Neutrophil (primary cell): ENCODE results near the gene CD80.

ENCODE experiments used
- H3K27ac ChIP-seq: fragments of 200-600 bp; sonication (generic); 2 replicates; pipeline ENCODE4 v1.5.1; 2016; ENCODE audit warnings: mild to moderate bottlenecking, moderate library complexity
- H3K27me3 ChIP-seq: fragments of 200-600 bp; sonication (generic); 2 replicates; pipeline ENCODE4 v1.6.0; 2016; ENCODE audit warnings: mild to moderate bottlenecking
- H3K36me3 ChIP-seq: fragments of 200-600 bp; sonication (generic); 2 replicates; pipeline ENCODE4 v1.5.1; 2017
- H3K4me1 ChIP-seq, 2 experiments: fragments of 200-600 bp in 1 of 2; sonication (generic) in 1 of 2; 1 replicate in 1 of 2; 2 replicates in 1 of 2; pipeline versions ENCODE4 v1.5.1 to v1.6.1; 2013 to 2016; ENCODE audit warnings: low read depth in 1 of 2, low read length in 1 of 2, mild to moderate bottlenecking in 1 of 2, moderate library complexity in 1 of 2; ENCODE audit not compliant: control insufficient read depth in 1 of 2, insufficient read depth in 1 of 2
- H3K4me3 ChIP-seq, 2 experiments: fragments of 200-600 bp in 1 of 2; sonication (generic) in 1 of 2; 1 replicate in 1 of 2; 2 replicates in 1 of 2; pipeline ENCODE4 v1.5.1; 2013 to 2016; ENCODE audit warnings: low read depth in 1 of 2, low read length in 1 of 2, mild to moderate bottlenecking in 1 of 2, moderate library complexity in 1 of 2
- H3K9me3 ChIP-seq: fragments of 200-600 bp; sonication (generic); 2 replicates; pipeline ENCODE4 v1.5.1; 2016
- TF ChIP-seq, protein P1 (sequence below): fragments of 200-600 bp; sonication (generic); IDR thresholded peaks from 2 replicates; pipeline ENCODE4 v1.5.1; 2016; ENCODE audit warnings: antibody characterized with exemption

Gene CD80

DNA sequence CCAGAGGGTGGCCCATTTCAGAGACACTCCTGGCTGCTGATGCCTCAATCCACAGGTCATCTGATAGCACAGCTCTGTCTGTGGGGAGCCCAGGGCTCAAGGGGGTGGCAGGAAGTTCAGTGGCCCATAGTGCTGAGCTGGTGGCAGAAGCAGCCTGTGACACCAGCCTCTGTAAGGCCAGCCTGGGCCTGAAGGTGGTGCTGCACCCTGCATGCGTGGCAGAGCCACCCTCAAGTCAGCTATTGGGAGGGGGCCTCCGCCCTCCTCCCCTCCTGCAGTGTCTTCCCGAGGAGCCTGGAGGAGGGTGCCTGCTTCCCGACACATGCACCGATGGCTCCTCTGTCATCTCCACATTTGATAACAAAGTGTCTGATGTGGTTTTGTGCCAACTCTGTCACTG, 41.3 kb upstream of the CD80 start:
- no peaks in the 10 kb centered on the region for H3K27me3 ChIP-seq
- no peaks in the 10 kb centered on the region for H3K9me3 ChIP-seq

DNA sequence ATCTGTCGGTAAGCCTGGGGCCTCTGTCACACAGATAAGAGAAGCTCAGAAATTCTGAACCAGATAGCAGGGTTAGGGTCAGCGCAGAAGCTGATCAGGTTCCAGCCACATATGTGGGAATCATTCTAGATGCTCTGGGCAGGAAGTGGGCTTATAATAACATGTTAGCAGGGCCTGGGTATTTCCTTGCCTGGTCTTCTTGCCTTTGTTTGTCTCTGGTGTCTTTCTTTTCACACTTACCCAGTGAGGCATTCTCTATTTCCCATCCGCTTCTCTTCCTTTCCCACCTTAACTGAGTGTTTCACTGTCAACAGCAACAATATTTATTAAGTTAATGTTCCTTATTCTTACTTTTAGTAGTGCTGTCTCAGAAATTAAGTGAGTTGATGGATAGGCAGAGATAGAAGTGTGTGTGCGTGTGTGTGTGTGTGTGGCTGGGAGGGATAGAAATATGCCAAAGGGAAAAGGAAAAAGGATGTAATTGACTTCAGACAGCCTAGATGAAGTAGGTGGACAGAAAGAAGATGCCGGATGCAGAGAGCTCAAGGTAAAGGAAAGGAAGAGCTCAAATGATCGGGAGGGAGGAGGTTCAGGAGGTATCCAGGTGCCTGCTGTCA, 40.3 kb upstream of the CD80 start:
- TF ChIP-seq, protein P1, sequence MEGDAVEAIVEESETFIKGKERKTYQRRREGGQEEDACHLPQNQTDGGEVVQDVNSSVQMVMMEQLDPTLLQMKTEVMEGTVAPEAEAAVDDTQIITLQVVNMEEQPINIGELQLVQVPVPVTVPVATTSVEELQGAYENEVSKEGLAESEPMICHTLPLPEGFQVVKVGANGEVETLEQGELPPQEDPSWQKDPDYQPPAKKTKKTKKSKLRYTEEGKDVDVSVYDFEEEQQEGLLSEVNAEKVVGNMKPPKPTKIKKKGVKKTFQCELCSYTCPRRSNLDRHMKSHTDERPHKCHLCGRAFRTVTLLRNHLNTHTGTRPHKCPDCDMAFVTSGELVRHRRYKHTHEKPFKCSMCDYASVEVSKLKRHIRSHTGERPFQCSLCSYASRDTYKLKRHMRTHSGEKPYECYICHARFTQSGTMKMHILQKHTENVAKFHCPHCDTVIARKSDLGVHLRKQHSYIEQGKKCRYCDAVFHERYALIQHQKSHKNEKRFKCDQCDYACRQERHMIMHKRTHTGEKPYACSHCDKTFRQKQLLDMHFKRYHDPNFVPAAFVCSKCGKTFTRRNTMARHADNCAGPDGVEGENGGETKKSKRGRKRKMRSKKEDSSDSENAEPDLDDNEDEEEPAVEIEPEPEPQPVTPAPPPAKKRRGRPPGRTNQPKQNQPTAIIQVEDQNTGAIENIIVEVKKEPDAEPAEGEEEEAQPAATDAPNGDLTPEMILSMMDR = no peak
- H3K4me3 ChIP-seq = no peak overlapping the region

More for the DNA sequence above, 41.3 kb upstream of the CD80 start:
- Histone ChIP-seq H3K4me1 (peaks cover 0 to 6% of the 10 kb centered on the region in 2 experiments), H3K4me3 (no peak overlapping the region), H3K36me3 (no peaks in the 10 kb centered on the region), H3K27ac (no peak overlapping the region)
- TF ChIP-seq, protein P1 = no peak

DNA sequence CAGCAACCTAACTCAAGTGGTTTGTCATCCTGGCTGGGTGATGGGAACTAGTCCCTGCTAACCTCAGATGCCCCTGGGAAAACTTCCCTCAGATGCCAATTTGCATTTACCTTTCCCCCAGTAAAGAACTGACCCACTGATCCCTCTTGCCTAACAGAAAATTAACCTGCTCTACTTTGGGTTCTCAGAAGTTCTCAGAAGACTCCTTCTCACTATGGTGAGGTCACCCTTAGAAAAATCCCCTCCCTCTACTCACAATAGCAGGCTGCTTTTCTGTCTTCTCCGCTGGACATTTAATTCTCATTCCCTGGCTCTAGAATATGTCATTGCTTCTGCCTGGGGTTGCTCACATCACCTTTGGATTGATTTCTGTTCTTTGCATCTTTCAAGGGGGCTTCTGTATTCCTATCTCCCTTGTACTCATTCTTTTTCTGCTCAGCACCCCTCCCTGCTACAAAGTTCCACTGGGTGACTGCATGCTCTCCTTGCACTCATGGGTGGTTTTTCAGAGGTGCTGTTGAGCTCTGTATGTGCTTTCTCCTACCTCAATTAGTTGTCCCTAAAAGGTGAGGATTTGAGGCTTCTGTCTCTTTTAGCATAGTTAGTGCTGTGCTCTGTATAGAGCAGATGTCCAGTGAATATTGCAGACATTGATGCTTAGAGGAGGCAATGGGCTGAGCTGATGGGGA, 39.1 kb upstream of the CD80 start:
- H3K27me3 ChIP-seq = no peaks in the 10 kb centered on the region
- no peaks in the 10 kb centered on the region for H3K36me3 ChIP-seq
- H3K4me1 ChIP-seq = peaks cover 0 to 6% of the 10 kb centered on the region in 2 experiments
- H3K27ac ChIP-seq = no peak overlapping the region
- H3K4me3 ChIP-seq = no peak overlapping the region
- TF ChIP-seq, protein P1 = no peak
- H3K9me3 ChIP-seq = no peaks in the 10 kb centered on the region

More for the DNA sequence above, 40.3 kb upstream of the CD80 start:
- no peak overlapping the region for H3K27ac ChIP-seq
- H3K4me1 ChIP-seq = peaks cover 0 to 6% of the 10 kb centered on the region in 2 experiments
- H3K27me3 ChIP-seq = no peaks in the 10 kb centered on the region
- H3K36me3 ChIP-seq = no peaks in the 10 kb centered on the region
- H3K9me3 ChIP-seq = no peaks in the 10 kb centered on the region

DNA sequence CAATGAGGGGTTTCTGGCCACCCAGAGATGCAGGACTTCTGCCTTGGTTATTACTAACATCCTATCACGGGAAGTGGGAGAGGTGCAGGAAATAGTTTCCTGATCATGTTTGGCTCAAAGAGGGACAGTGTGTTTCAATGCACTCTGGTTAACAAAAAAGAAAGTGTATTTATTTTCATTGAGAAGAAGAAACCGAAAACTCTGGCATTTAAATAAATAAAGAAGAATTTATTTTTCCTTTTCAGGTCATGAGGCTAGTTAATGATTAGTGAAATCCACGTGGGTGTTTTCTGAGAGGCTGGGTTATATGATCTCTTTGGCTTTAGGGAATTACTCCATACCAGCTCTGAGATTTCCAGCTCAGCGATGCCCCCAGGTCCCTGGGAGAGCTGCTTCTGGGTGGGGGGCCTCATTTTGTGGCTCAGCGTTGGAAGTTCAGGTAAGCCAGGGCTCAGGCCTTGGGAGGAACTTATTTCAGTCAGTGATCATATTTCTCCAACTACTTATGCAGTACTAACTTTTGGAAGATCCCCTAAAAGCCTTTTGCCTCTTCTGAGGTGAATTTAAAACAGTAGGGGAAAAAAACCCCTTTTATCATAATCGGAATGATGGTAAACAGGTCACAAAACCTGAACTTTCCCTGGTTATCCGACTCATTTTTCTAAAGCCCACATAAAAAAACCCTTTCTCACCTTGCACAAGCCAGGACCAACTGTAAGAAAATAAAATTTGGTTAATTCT, 38.3 kb upstream of the CD80 start, which contains the start of gene PLA1A:
PLA1A (plus strand) TSS at position 338 of the 741 bp plus-strand sequence; CDS start at position 367, 29 bp downstream.
- H3K27ac ChIP-seq = no peak within 1 kb of the TSS
- H3K36me3 ChIP-seq = no peaks in the 10 kb centered on the region
- H3K9me3 ChIP-seq = no peaks in the 10 kb centered on the region
- H3K27me3 ChIP-seq = no peaks in the 10 kb centered on the region
- peaks cover 0 to 6% of the 10 kb centered on the region in 2 experiments for H3K4me1 ChIP-seq
- no peak within 1 kb of the TSS for H3K4me3 ChIP-seq
- TF ChIP-seq, protein P1 = no peak

DNA sequence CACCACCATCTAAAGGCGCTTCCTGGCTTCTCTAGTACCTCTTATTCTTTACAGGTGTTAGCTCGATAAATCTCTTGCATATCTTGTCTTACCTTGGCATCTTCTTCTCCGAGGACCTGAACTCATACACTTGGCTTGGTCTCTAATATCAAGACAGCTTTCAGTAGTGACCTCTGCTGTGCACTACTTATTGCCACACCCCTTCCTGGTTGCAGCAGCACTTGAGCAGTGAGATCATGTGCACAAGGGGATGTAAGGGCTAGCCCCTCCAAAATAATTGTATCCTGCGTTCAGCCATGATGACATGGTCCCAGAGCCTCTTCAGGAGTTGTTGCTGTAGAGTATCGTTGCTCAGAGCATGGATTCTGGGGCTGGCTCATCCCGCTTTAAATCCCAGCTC, 37.0 kb upstream of the CD80 start:
- Histone ChIP-seq H3K36me3 (no peaks in the 10 kb centered on the region), H3K4me1 (peaks cover 0 to 6% of the 10 kb centered on the region in 2 experiments), H3K27me3 (no peaks in the 10 kb centered on the region), H3K27ac (no peak overlapping the region), H3K4me3 (no peak overlapping the region), H3K9me3 (no peaks in the 10 kb centered on the region)
- TF ChIP-seq, protein P1 = no peak
